Skeletal muscle satellite cell (primary cell): ENCODE results near the gene FBLIM1.

ENCODE experiments used
- H3K27me3 ChIP-seq: 2 replicates; pipeline ENCODE4 v1.7.0; 2013; ENCODE audit warnings: low read length; ENCODE audit not compliant: control insufficient read depth, insufficient read depth
- H3K36me3 ChIP-seq: 2 replicates; pipeline ENCODE4 v1.7.0; 2013; ENCODE audit warnings: mild to moderate bottlenecking, control low read depth, low read length; ENCODE audit not compliant: insufficient read depth
- H3K4me1 ChIP-seq: 2 replicates; pipeline ENCODE4 v1.7.0; 2013; ENCODE audit warnings: low read length; ENCODE audit not compliant: control insufficient read depth, insufficient read depth
- H3K4me2 ChIP-seq: 2 replicates; pipeline ENCODE4 v1.7.0; 2013; ENCODE audit warnings: mild to moderate bottlenecking, low read length
- H3K4me3 ChIP-seq: 2 replicates; pipeline ENCODE4 v1.7.0; 2013; ENCODE audit warnings: low read length
- H3K9ac ChIP-seq: 2 replicates; pipeline ENCODE4 v1.7.0; 2013; ENCODE audit warnings: mild to moderate bottlenecking, low read depth, low read length, moderate library complexity
- H3K9me3 ChIP-seq: replicated peaks from 2 replicates; pipeline ENCODE4 v1.7.0; 2013; ENCODE audit warnings: mild to moderate bottlenecking, control low read depth, low read length

FBLIM1 gene

DNA sequence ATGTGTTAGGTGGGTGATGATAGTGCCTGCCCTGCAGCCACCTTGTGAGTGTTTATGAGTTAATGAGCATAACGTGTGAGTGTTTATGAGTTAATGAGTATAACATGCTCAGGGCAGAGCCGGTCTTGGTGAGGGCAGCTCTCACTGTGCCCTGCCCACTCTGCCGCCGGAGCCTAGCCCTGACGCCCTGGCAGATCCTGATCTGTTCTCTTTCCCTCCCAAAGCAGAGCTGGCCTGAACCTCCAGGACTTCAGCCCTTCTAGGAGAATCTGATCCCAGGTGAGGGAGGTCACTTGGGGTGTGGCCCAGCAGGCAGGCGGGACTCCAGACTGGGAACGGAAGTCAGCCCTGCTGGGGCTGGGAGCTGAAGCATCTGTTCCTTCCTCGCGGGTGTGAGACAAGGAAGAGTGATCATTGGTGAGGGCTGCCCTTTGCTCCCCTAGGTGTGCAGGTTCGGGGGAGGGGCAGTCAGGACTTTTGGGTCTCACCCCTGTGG lies 5.7 kb downstream of the FBLIM1 start:
- Histone ChIP-seq H3K9ac (no peak overlapping the region), H3K27me3 (no peaks in the 10 kb centered on the region), H3K4me2 (no peak overlapping the region), H3K36me3 (peaks cover 38% of the 10 kb centered on the region), H3K4me3 (no peak overlapping the region), H3K9me3 (no peaks in the 10 kb centered on the region), H3K4me1 (peaks cover 27% of the 10 kb centered on the region)

GRCh38 chr1:15764890-15765289 lies 6.3 kb downstream of the FBLIM1 start:
- no peak overlapping the region for H3K4me2 ChIP-seq
- H3K4me3 ChIP-seq: no peak overlapping the region
- no peaks in the 10 kb centered on the region for H3K27me3 ChIP-seq
- H3K9ac ChIP-seq: peak overlapping the region; percentile 38
- H3K36me3 ChIP-seq: peaks cover 40% of the 10 kb centered on the region
- no peaks in the 10 kb centered on the region for H3K9me3 ChIP-seq
- H3K4me1 ChIP-seq: peaks cover 27% of the 10 kb centered on the region

GRCh38 chr1:15765495-15766194 lies 7.0 kb downstream of the FBLIM1 start:
- Histone ChIP-seq H3K9me3 (no peaks in the 10 kb centered on the region), H3K4me3 (no peak overlapping the region)

GRCh38 chr1:15767941-15768340 lies 9.3 kb downstream of the FBLIM1 start:
- Histone ChIP-seq H3K9me3 (no peaks in the 10 kb centered on the region), H3K4me2 (no peak overlapping the region), H3K4me1 (peaks cover 16% of the 10 kb centered on the region), H3K9ac (no peak overlapping the region), H3K4me3 (no peak overlapping the region), H3K27me3 (no peaks in the 10 kb centered on the region), H3K36me3 (peaks cover 64% of the 10 kb centered on the region)

More at GRCh38 chr1:15765495-15766194, 7.0 kb downstream of the FBLIM1 start:
- H3K4me1 ChIP-seq: peaks cover 23% of the 10 kb centered on the region
- H3K9ac ChIP-seq: peak overlapping the region; percentile 53
- H3K27me3 ChIP-seq: no peaks in the 10 kb centered on the region
- peaks cover 48% of the 10 kb centered on the region for H3K36me3 ChIP-seq
- peak overlapping the region; percentile 26 for H3K4me2 ChIP-seq

GRCh38 chr1:15768388-15768787 lies 9.8 kb downstream of the FBLIM1 start:
- Histone ChIP-seq H3K9me3 (no peaks in the 10 kb centered on the region), H3K4me1 (peaks cover 16% of the 10 kb centered on the region), H3K4me2 (no peak overlapping the region), H3K36me3 (peaks cover 64% of the 10 kb centered on the region), H3K27me3 (no peaks in the 10 kb centered on the region), H3K9ac (no peak overlapping the region), H3K4me3 (no peak overlapping the region)

GRCh38 chr1:15770313-15770962 lies 11.8 kb downstream of the FBLIM1 start:
- peaks cover 9% of the 10 kb centered on the region for H3K4me1 ChIP-seq
- no peak overlapping the region for H3K9ac ChIP-seq
- no peak overlapping the region for H3K4me2 ChIP-seq
- no peak overlapping the region for H3K4me3 ChIP-seq
- peaks cover 64% of the 10 kb centered on the region for H3K36me3 ChIP-seq
- H3K9me3 ChIP-seq: no peaks in the 10 kb centered on the region
- no peaks in the 10 kb centered on the region for H3K27me3 ChIP-seq

GRCh38 chr1:15771836-15772515 lies 13.4 kb downstream of the FBLIM1 start:
- H3K9ac ChIP-seq: no peak overlapping the region
- H3K27me3 ChIP-seq: no peaks in the 10 kb centered on the region
- no peak overlapping the region for H3K4me2 ChIP-seq
- no peaks in the 10 kb centered on the region for H3K9me3 ChIP-seq
- no peak overlapping the region for H3K4me3 ChIP-seq
- no peaks in the 10 kb centered on the region for H3K4me1 ChIP-seq
- peaks cover 71% of the 10 kb centered on the region for H3K36me3 ChIP-seq

- no peaks in the 10 kb centered on the region for H3K27me3 ChIP-seq
- no peaks in the 10 kb centered on the region for H3K4me1 ChIP-seq
- no peak overlapping the region for H3K4me3 ChIP-seq
- H3K4me2 ChIP-seq: no peak overlapping the region
- H3K9me3 ChIP-seq: no peaks in the 10 kb centered on the region
- peaks cover 59% of the 10 kb centered on the region for H3K36me3 ChIP-seq
- H3K9ac ChIP-seq: no peak overlapping the region
Observed at GRCh38 chr1:15775706-15776105, 17.1 kb downstream of the FBLIM1 start.

DNA sequence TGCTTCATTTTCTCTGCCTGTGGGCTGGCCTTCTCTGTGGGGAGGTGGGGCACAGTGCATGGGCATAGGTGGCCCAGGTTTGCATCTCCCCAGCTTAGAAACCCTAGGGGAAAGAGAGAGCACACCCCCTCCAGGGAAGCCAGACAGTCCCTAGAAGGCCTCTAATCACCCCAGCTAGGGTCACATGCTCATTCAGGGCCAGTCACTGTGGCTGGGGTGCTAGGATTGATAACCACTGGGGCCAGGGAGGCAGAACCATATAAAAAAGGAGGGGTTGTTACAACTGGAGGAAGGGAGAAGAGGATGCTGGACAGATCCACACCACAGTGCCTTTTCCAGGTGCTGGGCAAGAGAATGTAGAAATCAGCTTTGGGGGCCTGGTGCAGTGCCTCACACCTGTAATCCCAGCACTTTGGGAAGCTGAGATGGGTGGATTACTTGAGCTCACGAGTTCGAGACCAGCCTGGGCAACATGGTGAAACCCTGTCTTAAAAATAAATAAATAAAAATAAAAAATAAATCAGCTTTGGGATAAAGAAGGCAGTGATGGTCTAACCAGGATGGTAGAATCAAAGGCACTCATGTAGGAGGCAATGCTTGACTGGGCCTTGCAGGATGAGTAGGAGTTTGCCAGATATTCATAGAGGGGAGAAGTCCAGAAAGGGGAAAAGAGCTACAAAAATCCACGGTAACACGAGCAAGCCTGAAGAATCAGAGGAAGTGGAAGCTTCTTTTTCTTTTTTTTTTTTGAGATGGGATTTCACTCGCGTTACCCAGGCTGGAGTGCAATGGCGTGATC lies 19.5 kb downstream of the FBLIM1 start:
- H3K4me3 ChIP-seq: no peak overlapping the region
- H3K4me2 ChIP-seq: no peak overlapping the region
- peaks cover 52% of the 10 kb centered on the region for H3K36me3 ChIP-seq
- H3K9ac ChIP-seq: no peak overlapping the region
- no peaks in the 10 kb centered on the region for H3K27me3 ChIP-seq
- no peaks in the 10 kb centered on the region for H3K4me1 ChIP-seq
- H3K9me3 ChIP-seq: no peaks in the 10 kb centered on the region

GRCh38 chr1:15785683-15786082 lies 27.1 kb downstream of the FBLIM1 start:
- Histone ChIP-seq H3K4me1 (peaks cover 29% of the 10 kb centered on the region), H3K9me3 (no peaks in the 10 kb centered on the region), H3K36me3 (peaks cover 27% of the 10 kb centered on the region), H3K4me2 (no peak overlapping the region), H3K9ac (no peak overlapping the region), H3K4me3 (no peak overlapping the region), H3K27me3 (no peaks in the 10 kb centered on the region)

DNA sequence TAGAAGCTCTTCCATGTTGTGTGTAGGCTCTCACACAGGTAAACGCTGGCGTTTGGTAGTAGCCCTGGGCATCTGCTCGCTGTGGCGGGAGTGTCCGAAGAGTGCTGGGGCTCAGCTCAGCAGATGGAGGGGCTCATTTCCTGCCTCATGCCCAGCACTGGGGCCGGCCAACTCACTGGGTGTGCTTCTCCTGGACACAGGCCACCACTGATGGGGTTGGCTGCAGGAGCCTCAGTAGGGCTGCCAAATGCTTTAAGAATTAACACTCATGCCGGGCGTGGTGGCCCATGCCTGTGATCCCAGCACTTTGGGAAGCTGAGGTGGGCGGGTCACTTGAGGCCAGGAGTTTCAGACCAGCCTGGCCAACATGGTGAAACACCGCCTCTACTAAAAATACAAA lies 28.0 kb downstream of the FBLIM1 start:
- Histone ChIP-seq H3K4me1 (peaks cover 29% of the 10 kb centered on the region), H3K36me3 (peaks cover 23% of the 10 kb centered on the region)

More for the DNA sequence above, 28.0 kb downstream of the FBLIM1 start:
- H3K9me3 ChIP-seq: no peaks in the 10 kb centered on the region
- H3K9ac ChIP-seq: no peak overlapping the region
- H3K4me2 ChIP-seq: no peak overlapping the region
- no peak overlapping the region for H3K4me3 ChIP-seq
- no peaks in the 10 kb centered on the region for H3K27me3 ChIP-seq
